Left forelimb (tissue), 1 donor: ENCODE measurements around the gene CLECL1.

Source experiments
- DNase-seq: peaks from one replicate; pipeline ENCODE4 v3.0.0-alpha.2; 2018; ENCODE audit warnings: low spot score

CLECL1 gene

DNA sequence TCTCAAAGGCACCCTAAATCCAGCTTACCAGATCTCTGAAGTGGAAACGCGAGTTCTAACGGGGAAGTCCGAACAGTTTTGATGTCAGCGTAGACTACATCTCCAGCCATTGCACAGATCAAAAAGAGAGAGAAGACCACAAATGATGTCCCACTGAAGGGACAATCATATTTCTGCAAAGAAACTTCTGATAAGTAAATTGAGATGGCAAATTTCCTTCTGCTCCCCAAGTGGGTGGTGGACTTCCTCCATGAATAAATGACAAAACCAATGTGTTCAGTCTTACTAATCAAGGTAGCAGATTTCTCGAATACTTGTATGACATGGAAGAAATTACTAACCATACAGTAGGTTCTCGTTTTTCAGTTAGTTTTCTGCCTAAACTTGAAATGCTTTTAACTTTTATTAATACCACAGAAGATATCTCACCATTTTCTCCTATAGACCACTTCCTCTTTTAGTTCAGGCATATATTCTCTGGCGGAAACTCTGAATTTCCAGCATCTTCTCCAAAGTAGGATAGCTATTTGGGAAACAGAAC, at the start of gene CLECL1:
TSS of gene CLECL1 (minus strand) at position 177 of the 541 bp plus-strand sequence.
- no peak for DNase-seq

DNA sequence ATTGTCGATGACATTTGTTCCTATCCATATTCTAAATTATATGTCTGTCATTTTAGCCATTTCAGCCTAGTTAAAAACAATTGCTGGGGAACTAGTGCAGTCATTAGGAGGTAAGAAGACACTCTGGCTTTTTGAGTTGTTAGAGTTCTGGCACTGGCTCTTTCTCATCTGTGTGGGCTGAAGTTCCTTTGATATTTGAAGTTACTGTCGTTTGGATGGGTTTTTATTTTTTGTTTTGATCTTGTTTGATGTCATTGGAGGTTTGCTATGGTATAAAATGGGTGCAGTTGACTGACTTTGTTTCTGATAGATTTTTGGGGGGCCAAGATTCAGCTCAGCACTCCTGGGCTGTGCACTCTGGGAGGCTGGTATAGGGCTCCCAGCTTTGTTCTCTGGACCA, 48.5 kb upstream of the CLECL1 start:
- DNase-seq: no peak

DNA sequence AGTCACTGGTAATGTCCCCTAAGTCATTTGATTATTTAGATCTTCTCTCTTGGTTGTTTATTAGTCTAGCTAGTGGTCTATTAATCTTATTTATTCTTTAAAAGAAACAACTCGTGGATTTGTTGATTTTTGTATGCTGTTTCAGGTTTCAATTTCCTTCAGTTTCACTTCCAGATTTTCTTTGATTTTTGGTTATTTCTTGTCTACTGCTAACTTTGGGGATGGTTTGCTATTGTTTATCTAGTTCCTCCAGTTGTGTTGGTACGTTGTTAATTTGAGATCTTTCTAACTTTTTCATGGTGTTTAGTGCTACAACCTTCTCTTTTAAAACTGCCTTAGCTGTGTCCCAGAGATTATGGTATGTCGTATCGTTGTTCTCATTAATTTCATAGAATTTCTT, 46.3 kb upstream of the CLECL1 start:
- DNase-seq: no peak

DNA sequence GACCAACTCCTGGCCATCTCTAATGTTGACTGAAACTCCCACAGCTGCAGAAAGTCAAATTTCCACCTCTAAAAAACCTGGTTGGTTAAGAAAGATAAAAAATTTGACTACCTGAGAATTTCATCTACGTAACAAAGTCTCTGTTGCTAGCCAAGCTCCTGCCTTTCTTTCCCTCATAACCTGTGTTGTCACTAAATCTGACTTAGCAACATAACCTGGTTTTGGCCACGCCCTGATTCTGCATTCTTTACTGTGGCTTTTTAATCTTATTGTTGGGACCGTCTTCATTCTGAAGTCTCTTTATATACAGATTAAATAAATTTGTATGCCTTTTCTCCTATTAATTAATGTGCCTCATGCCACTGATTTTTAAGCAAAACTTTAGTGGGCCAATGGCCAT, 43.9 kb upstream of the CLECL1 start:
- no peak for DNase-seq

DNA sequence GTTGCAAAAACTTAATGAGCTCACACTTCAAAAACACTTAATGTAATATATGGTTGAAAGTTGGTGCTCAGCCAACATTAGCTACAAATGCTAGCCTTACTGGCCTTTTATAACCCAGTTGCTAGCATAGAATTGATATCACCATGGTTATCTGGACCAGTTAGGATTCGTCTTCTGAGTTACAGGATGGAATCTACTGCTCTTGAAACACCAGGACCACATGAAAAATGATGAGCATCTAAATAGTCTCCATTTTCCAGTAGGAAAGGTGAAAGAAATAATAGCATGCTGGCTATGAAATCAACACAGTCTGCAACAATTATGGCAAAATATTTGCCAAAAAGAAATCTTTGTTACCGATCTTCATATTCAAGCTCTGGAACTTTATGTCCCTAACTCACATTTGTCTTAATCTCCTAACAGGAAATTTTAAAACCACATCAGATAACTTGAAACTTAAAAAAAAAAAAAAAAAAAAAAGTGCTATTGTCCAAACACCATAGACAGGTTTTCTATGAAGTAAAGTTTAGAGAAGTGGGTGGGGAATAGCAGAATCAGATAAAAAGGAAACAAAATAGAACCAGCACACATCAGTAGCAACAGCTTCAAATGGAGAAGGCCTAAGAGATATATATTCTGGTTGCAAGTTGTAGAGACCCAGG, 40.5 kb upstream of the CLECL1 start:
- DNase-seq: no peak

DNA sequence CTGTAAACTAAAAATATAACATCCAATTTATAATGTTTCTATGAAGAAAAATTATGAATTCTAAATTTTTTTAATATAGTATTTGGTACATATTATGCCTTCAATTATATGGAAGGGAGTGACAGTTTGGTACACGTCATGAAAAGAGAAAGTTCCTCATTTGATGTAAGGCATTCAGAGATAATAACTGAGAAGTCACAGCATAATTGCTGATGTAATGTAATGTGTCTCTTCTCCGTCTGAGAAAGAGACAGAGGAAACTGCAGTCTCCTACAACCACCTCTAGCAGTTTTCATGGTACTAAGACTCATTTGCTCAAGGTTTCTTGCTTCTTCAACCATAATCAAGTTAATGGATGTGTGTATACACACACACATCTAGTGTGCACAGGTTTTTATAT, 30.1 kb upstream of the CLECL1 start:
- DNase-seq: no peak

GRCh38 chr12:9762369-9762768, 29.5 kb upstream of the CLECL1 start:
- no peak for DNase-seq

DNA sequence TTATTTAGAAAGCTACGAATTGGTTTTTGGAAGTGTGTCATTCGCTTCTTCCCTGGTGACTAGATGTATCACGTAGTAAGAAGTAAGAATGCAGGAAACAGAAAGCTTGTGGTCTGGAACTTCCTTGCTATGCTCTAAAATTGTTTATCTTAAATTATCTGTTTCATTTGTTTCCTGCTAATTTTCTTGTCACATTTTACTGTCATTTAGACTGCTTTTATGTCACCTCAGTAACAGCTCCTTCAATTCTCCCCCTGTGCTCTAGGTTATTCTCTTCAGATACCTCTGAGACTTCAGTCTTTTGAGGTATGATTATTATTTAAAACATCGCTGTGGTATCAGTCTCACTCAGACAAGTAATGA, 28.5 kb upstream of the CLECL1 start:
- no peak for DNase-seq

DNA sequence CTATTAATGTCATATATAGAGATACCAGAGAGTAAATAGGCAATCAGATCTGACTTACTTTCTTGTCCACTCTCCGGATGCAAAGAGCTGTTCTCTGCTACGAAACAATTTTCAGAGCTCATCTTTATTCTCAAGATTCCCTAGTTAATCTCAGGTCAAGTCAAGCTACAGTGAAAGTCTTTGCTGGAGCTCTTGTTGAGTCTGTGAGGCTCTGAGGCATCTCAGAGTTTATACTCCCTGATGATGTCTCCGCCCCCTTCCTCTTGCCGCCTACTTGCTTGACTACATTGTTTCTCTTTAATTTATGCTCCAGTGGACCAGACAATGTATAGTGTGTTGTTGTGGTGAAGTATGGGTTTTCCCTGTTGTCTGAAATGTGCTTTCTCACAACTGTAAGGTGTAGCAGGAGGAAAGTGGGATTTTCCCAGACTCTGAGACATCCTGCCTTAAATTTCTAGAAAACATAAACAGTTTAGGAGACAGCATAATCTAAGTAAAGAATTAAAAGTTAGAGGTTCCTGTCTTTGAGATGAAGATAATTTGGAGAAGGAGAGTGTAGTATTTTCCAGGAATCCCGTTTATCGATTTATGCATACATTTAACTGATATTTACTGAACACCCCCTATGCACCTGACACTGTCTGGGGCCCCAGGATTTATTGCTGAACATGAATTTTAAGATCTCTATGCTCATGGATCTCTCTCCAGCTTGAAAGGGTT, 28.0 kb upstream of the CLECL1 start, which contains the start of gene CD69:
TSS of gene CD69 (minus strand) at position 203 of the 720 bp plus-strand sequence. CDS start at position 122, 81 bp downstream.
- no peak for DNase-seq

DNA sequence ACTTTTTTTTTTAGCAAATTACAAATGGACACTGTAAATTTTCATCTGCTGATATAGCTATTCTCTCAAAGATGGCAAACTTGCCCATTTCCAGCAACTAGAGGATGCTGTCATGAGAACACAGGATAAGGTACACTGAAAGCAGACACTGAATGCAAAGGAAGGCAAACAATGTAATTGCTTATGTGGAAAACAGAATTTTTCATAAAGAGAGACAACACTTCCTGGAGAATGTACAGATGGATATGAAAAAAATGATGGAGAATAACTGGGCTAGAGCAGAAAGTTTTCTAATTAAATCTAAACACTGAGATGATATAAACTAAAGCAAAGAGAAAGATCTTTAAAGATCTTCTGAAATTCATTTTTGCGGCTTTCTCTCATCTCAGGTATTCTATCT, 27.2 kb upstream of the CLECL1 start:
- no peak for DNase-seq

DNA sequence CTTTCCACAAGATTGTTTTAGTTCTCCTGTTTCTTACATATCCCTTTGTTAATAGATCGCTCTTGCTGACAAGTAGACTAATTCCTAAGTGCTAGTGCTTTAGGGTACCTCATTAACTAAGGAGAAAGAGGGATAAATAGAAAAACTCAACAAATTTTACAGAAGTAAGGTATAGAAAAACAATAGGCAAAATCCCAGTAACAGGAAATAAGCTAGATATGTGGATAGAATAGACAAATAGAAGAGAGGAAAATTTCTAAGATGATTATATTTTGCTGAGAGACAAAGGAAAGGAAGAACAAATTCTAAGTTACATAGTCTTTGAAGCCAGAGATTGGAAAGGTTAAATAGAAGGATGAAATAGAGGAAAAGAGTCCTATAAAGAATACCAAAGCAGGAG, 26.8 kb upstream of the CLECL1 start:
- DNase-seq: no peak

- no peak for DNase-seq
Observed at GRCh38 chr12:9758119-9758518, 25.2 kb upstream of the CLECL1 start.

GRCh38 chr12:9757433-9758025, 24.6 kb upstream of the CLECL1 start:
- DNase-seq: no peak

DNA sequence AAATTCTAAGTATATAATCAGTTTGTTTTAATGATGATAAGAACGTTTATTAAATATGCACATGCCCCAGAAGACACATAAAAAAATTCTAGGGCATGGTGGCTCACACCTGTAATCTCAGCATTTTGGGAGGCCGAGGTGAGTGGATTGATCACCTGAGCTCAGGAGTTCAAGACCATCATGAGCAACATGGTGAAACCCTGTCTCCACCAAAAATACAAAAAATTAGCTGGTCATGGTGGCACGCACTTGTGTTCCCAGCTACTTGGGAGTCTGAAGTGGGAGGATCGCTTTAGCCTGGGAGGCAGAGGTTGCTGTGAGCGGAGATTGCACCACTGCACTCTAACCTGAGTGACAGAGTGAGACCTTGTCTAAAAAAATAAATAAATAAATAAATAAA, 23.8 kb upstream of the CLECL1 start:
- no peak for DNase-seq

GRCh38 chr12:9756170-9756569, 23.3 kb upstream of the CLECL1 start:
- no peak for DNase-seq

GRCh38 chr12:9755567-9755966, 22.7 kb upstream of the CLECL1 start:
- DNase-seq: no peak

DNA sequence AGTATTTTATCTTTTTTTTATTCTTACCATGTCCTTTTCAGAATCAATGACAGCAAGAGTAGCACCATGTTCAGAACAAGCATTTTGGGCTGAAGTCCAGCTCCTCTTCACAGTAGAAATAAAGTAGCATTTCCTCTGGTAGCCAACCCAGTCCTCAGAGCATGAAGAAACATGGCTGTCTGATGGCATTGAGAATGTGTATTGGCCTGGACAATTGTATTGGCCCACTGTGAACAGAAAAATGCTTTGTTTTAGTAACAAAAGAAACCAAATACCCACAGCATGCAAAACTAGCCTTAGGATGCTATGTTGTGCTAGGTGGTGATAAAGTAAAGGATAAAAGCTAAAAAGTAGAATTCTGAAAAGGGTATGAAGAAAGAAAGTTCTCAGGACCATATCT, 22.1 kb upstream of the CLECL1 start:
- DNase-seq: no peak

DNA sequence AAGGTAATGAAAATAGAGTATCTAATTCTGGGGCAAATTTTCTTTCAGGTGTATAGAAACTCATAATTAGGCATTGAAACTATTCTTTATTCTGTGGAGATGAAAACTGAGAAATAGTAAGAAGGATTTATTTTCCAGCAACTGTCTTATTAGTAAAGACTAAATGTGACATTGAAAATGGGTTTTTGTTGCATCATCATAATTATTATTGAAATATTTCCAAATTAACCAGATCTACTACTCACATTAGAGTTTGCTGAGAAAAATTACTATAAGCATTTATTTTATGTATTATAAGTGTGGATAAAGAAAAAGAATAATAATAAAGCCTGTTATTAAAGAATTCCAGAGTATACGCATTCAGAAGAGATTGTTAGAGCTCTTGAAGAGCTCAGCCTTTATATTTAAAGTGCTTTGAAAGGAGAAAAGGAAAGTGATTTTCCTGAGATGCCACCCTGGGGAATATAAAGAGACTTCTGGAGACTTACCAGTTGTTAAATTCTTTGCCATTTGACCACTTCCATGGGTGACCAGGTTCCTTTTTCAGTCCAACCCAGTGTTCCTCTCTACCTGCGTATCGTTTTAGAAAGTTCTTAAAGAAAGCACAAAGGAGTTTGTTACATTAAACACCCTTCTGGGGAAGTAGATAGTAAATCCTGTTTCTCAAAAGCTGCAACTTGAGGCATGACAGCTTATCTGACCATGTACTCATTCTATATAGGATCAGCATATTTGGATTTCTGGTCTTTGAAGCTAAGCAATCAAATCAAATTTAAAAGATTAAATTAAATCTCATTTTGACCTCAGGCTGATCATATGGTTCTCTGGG, 21.4 kb upstream of the CLECL1 start:
- DNase-seq: no peak

- no peak for DNase-seq
Observed at GRCh38 chr12:9753498-9753897, 20.6 kb upstream of the CLECL1 start.

DNA sequence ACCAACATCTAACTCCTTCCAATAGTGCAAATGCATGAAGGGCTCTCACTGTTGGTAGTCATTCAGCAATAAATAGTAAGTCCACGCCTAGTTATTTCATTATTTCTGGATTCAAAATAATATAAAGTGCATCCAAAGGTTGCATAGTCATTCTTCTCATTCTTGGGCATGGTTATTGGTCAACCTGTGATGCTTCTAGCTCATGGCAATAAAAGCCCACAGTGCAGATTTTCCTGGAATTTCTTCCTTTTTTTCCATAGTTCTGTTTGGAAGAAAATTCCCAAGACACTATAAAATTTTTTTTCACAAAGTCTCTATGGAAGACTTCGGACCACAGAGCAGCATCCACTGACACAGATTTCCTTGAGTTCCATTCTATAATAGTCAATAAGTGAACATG, 20.2 kb upstream of the CLECL1 start:
- DNase-seq: no peak

DNA sequence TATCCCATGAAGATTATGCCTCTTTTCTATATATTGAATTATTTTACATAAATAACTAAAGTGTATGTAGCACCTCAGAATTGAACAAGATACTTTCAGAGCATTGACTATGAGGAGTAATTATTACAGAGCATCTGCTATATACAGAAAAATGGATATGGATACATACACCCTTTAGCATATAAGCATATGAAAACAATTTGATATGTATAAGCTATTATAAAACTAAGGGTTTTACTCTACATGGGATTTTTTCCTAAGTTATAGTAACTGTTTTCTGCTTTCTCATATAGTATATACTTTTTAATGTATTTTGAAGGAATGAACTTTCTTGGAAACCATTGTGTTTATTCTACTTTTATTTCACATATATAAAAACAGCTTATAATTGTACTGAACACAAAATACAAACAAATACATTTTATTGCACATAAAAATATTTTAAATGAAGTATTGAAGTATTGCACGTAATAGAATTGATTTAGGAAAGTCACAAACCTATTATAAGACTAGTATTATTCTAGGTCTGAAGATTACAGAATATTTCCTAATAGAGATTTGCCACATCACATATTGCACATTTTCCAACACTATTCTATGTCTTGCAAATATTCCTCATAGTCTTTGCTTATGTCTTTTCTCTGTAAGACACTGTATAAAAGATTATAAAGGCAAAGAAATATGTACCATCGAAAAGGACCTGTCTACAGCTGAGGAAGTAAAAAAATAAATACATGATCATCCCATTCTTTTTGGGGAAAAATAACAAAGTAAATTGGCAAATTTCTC, 19.4 kb upstream of the CLECL1 start:
- no peak for DNase-seq
